HG02852 (cell line): ENCODE results near the gene B4GALNT2.
"Not testable (repeated sequence)": the region's sequence is repeated elsewhere in the genome, so short reads cannot be mapped to it uniquely, and the experiment has no call there.

Experiments
- ATAC-seq: cut with Tn5 transposase; IDR thresholded peaks from one replicate; pipeline ENCODE4 v1.9.1; 2021; ENCODE audit warnings: mild to moderate bottlenecking, moderate library complexity; ENCODE audit not compliant: unreplicated experiment

The B4GALNT2 gene

DNA sequence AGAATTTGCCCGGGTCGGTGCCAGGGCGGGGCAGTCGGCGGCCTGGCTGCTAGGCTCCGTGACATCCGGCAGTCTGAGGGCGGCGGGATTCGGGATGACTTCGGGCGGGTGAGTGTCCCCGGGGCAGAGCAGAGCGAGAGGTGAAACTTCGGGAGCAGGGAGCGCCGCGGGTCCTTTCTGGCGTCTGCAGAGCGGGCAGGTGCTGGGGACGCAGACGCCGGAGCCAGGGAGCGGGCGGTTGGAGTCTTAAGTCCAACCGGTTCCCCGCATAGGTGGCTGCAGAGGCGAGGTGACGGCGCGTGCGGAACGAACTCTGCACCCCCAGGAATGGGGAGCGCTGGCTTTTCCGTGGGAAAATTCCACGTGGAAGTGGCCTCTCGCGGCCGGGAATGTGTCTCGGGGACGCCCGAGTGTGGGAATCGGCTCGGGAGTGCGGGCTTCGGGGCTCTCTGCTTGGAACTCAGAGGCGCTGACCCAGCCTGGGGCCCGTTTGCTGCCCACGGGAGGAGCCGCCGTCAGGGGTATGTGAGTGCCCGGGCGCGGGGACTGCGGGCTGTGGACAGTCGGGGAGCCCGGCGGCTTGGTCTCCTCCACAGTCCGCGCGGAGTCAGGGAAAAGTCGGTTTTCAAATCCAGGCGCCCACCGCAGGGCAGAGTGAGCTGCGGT, at the start of gene B4GALNT2:
Gene B4GALNT2, plus strand, starts transcription at position 71 of the 666 bp plus-strand sequence. Its CDS starts 24 bp downstream, at position 95.
- no peak for ATAC-seq

DNA sequence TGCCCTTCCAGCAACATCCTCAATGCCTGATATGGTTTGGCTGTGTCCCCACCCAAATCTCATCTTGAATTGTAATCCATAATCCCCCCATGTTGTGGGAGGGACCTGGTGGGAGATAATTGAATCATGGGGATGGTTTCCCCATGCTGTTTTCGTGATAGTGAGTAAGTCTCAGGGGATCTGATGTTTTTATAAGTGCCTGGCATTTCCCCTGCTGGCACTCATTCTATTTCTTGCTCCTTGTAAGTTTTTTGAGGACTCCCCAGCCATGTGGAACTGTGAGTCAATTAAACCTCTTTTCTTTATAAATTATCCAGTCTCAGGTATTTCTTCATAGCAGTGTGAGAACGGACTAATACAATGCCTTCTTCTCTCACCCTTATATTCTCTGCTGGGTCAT, 47.5 kb upstream of the B4GALNT2 start:
- ATAC-seq: not testable (repeated sequence)

GRCh38 chr17:49085565-49086315, 46.8 kb upstream of the B4GALNT2 start:
- no peak for ATAC-seq

DNA sequence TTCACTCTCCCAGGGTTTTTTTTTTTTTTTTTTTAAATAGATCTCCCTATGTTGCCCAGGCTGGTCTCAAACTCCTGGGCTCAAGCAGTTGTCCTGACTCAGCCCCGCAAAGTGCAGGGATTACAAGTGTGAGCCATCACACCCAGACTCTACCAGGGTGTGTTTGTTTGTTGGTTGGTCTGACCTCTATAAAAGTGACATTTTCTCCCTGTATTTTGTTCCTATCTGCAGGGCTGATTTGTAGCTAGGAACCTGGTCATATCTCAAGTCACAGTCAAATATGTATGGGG, 46.3 kb upstream of the B4GALNT2 start:
- no peak for ATAC-seq

GRCh38 chr17:49086649-49087048, 45.9 kb upstream of the B4GALNT2 start:
- ATAC-seq: no peak

- no peak for ATAC-seq
Observed at GRCh38 chr17:49089094-49089493, 43.5 kb upstream of the B4GALNT2 start.

DNA sequence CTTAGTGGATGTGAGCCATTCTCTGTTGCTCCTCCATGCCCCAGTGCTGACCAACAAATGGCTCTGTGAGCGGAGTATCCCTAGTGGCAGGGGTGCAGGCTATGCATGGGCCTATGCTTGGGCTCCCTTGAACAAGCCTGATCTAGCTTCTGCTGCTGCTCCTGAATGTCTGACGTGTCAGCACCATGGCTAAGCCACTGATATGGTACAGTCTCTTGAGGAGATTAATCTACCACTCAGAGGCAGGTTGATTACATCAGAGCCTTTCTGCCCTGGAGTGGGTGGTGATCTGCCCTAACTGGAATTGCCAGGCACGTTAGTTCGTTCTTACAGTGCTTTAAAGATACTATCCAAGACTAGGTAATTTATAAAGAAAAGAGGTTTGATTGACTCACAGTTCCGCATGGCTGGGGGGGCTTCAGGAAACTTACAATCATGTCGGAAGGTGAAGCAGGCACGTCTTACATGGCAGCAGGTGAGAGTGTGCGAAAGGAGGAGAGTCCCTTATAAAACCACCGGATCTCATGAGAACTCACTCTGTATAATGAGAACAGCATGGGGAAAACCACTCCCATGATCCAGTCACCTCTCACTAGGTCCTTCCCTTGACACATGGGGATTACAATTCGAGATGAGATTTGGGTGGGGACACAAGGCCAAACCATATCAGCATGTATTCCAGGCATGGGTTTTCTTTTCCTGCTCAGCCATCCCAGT, 41.5 kb upstream of the B4GALNT2 start:
- no peak for ATAC-seq

DNA sequence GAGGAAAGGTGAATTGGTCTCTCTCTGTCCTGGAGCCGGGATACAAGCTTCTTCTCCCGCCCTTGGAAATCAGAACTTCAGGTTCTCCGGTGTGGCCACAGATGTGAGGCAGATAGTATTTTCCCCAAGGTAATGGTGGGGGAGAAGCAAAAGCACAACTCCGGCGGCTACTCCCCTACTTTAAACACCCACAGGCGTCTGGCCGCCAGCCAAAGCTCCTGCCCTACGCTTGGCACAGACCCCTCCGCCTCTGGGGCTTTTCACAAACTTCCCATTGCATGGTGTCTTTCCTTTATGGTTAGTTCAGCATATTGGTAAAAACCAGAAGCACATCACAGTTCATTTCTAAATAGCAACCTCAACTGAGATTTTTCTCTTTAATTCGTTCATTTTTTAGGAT, 39.4 kb upstream of the B4GALNT2 start:
- ATAC-seq: no peak

GRCh38 chr17:49100601-49101000, 32.0 kb upstream of the B4GALNT2 start:
- no peak for ATAC-seq

DNA sequence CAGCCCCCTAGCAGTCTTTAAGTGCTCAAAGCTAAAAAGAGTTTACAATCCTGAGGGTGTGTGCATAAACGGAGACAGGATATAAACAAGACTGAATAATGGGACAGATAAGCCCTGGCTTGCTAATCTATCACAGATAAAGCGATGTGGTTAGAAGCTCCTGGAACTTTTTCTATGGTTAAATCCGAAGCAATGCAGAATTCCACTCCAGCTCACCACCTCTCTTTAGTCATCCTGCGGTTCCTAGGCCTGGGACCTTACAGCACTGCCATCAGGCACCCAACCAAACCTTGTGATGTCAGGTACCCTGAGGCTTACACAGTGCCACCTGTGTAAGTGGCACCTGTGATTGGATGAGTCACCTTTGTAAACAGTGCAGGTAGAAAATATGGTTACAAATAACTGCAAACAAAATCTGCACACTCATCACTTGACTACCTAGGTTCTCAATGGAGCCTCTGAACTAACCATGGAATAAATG, 31.5 kb upstream of the B4GALNT2 start:
- no peak for ATAC-seq

DNA sequence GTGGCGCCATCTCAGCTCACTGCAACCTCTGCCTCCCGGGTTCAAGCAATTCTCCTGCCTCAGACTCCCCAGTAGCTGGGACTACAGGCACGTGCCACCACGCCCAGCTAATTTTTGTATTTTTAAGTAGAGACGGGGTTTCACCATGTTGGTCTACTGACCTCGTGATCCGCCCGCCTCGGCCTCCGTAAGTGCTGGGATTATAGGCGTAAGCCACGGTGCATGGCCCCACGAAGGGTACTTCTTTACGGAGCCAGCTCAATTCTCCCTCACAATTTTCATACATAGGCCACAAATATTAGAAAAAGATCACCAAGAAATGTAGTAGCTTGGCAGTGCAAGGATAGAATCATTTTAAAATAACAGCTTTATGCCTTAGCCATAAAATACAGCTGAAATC, 29.2 kb upstream of the B4GALNT2 start:
- not testable (repeated sequence) for ATAC-seq

GRCh38 chr17:49104511-49105074, 28.0 kb upstream of the B4GALNT2 start:
- no peak for ATAC-seq

GRCh38 chr17:49106321-49107210, 26.0 kb upstream of the B4GALNT2 start:
- ATAC-seq: no peak

DNA sequence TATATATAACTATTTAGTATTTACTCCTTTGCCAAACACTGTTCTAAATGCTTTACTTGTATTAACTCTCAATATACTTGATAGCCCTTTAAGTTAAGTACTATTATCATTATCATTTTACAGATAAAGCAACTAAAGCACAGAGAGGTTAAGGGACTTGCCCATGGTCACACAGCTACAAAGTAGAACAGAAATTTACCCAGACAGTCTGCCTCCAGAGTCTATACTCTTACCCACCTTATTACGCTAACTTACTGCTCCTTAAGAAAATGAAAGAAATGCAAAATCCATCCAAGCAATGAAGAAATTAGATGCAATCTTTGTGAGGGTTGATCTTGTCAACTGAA, 25.4 kb upstream of the B4GALNT2 start:
- no peak for ATAC-seq

- no peak for ATAC-seq
Observed at GRCh38 chr17:49108318-49108717, 24.3 kb upstream of the B4GALNT2 start.

- ATAC-seq: no peak
Observed at GRCh38 chr17:49110509-49110908, 22.1 kb upstream of the B4GALNT2 start.

DNA sequence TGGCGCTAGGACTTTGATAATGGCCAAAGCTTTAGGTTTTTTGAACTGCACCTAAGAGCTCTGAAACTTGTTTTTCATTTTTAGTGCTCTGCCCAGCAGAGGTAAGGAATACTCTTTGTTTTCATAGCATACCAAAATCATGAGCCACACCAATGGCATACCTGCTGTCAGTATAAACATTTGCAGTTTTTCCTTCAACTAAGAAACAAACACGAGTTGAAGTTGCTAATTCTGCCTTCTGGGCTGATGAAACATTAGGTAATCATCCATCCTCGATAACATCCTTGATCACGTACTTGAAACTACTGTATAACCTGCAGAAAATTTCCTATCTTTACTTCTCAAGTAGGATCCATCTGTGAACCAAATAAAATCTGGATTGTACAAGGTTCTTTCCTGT, 20.6 kb upstream of the B4GALNT2 start:
- ATAC-seq: no peak

GRCh38 chr17:49112936-49113335, 19.6 kb upstream of the B4GALNT2 start:
- ATAC-seq: no peak

DNA sequence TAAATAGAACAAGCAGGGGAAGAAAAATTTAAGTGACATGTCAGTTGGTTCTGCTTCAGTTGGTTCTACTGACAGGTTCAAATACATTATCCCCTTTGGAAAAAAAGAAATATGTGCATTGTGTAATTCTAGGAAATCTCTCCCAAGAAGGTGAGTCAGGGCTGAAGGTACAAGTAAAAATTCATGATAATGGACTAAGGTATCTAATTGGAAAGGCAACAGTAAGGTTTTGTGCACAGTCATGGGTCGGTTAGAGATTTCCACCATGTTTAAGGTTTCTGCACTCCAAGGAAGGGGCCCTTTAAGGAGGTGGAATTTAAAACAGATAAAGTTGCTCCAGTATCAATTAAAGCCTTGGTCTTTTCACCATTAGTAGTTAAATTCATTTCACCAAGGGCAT, 17.9 kb upstream of the B4GALNT2 start:
- ATAC-seq: no peak

DNA sequence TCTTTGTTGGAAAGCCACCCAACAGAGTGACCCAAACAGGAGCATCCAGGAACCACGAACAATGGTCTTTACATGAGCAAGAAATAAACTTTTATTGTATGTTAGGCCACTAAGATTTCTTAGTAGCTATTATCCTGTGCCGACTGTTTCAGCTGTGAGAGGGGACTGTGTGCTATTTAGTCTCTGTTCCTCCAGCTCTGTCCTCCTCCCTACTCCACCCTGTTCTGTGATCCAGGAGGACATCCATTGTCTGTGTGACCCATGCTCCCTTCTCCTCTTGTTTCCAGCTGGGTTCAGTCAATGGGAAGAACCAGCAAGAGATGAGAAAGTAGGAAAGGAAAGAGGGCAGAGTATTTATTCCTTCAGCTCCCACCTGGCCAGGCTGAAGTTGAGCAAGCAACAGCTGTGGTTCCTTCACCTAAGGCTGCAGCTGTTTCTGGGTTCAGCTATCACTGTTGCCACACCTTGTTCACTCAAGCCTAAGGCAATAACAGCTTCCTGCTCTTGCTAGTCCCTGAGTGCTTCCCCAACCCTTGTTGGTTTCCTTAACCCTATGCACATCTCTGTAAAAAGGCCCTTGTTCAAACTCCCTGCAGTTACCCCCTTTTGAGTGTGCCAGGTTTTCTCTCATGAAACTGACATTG, 14.9 kb upstream of the B4GALNT2 start:
- ATAC-seq: no peak
